K562 (cell line): ENCODE measurements around the gene LRMDA. TPM values are rescaled to one million over a fixed set of nuclear protein-coding genes. Genes with fewer than 3 reads are reported as not detected.

Source experiments
- ATAC-seq: fragments of 200-7000 bp; cut with Tn5 transposase; 3 replicates; pipeline ENCODE4 v1.9.1; 2020; ENCODE audit warnings: moderate library complexity
- BruUV-seq: library from RNA; stranded (reverse); fragments of 400-500 nt; replicated peaks from 2 replicates; lab custom pipeline; 2021; lab: Mats Ljungman, UMichigan
- CTCF ChIA-PET: fragments of 300-600 bp; formaldehyde crosslinking; extraction: SDS; loops from one replicate; lab custom pipeline; 2021; ENCODE audit warnings: low intra/inter-chr PET ratio; lab: Yijun Ruan, JAX
- POLR2A ChIA-PET: fragments of 300-600, 350-650 bp; sonication (Branson Sonifier 250); formaldehyde crosslinking; extraction: SDS; loops from one replicate; lab custom pipeline; 2021; ENCODE audit warnings: antibody characterized with exemption, inconsistent platforms; lab: Yijun Ruan, JAX
- DNase-seq, 4 experiments: peaks; one replicate each; pipeline versions ENCODE4 v3.0.0 to v3.0.0-alpha.2; 2011 to 2018; ENCODE audit warnings: low spot score in 3 of 4, mixed read lengths in 3 of 4; ENCODE audit errors: extremely low read depth in 1 of 4
- FAIRE-seq: peaks from 2 replicates; lab custom pipeline; 2011; peaks lifted over from hg19 to GRCh38; lab: Jason Lieb, UNC
- H2AFZ ChIP-seq: 2 replicates; pipeline ENCODE4 v1.6.0; 2011; ENCODE audit warnings: low read depth, low read length, control low read depth, inconsistent platforms
- H3K27ac ChIP-seq: fragments of 200-600 bp; 3 replicates; pipeline ENCODE4 v1.8.0; 2011; ENCODE audit warnings: low read depth, mild to moderate bottlenecking, control low read depth, inconsistent platforms, low read length, moderate library complexity, mixed read lengths; ENCODE audit errors: extremely low read depth
- H3K27me3 ChIP-seq, 2 experiments: fragments of 300-600 bp in 1 of 2; 2 replicates in 1 of 2; 3 replicates in 1 of 2; pipeline versions ENCODE4 v1.6.0 to v1.8.0; 2011; ENCODE audit warnings: inconsistent platforms in 2 of 2, low read length in 2 of 2, mild to moderate bottlenecking in 1 of 2, mixed read lengths in 1 of 2, moderate library complexity in 1 of 2; ENCODE audit not compliant: control insufficient read depth in 2 of 2, insufficient read depth in 2 of 2
- H3K36me3 ChIP-seq: fragments of 300-600 bp; 3 replicates; pipeline ENCODE4 v1.8.0; 2011; ENCODE audit warnings: mild to moderate bottlenecking, low read length, inconsistent platforms; ENCODE audit not compliant: control insufficient read depth, insufficient read depth
- H3K4me1 ChIP-seq, 2 experiments: fragments of 200-600 bp in 1 of 2; replicated peaks in 1 of 2; 2 replicates in 1 of 2; 3 replicates in 1 of 2; pipeline versions ENCODE4 v1.5.1 to v1.8.0; 2011; ENCODE audit warnings: inconsistent platforms in 2 of 2, low read length in 2 of 2, mild to moderate bottlenecking in 1 of 2, mixed read lengths in 1 of 2, moderate library complexity in 1 of 2; ENCODE audit not compliant: control insufficient read depth in 2 of 2, insufficient read depth in 2 of 2
- H3K4me2 ChIP-seq: 2 replicates; pipeline ENCODE4 v1.6.1; 2011; ENCODE audit warnings: low read length, control low read depth, inconsistent platforms, mixed read lengths; ENCODE audit not compliant: insufficient read depth
- H3K4me3 ChIP-seq: fragments of 200-600 bp; sonication (generic), shearing (Covaris generic); 2 replicates; pipeline ENCODE4 v1.5.1; 2016; ENCODE audit warnings: control low read depth, inconsistent platforms
- H3K79me2 ChIP-seq: fragments of 200-600 bp; 3 replicates; pipeline ENCODE4 v1.8.0; 2011; ENCODE audit warnings: low read length, inconsistent platforms; ENCODE audit not compliant: control insufficient read depth, insufficient read depth
- H3K9ac ChIP-seq, 2 experiments: 2 replicates each; pipeline versions ENCODE4 v1.6.0 to v1.6.1; 2011; ENCODE audit warnings: low read depth in 2 of 2, low read length in 2 of 2, control low read depth in 1 of 2, inconsistent platforms in 1 of 2, mild to moderate bottlenecking in 1 of 2, mixed read lengths in 1 of 2; ENCODE audit not compliant: insufficient read depth in 1 of 2
- H3K9me1 ChIP-seq: one replicate; pipeline ENCODE4 v1.6.0; 2011; ENCODE audit warnings: inconsistent platforms, mild to moderate bottlenecking, low read length, moderate library complexity; ENCODE audit not compliant: control insufficient read depth, insufficient read depth
- H3K9me3 ChIP-seq: replicated peaks from 2 replicates; pipeline ENCODE4 v1.5.1; 2011; ENCODE audit warnings: low read depth, low read length, inconsistent platforms; ENCODE audit not compliant: control insufficient read depth, insufficient read depth
- H4K20me1 ChIP-seq: replicated peaks from 2 replicates; pipeline ENCODE4 v1.6.1; 2011; ENCODE audit warnings: low read length, inconsistent platforms, mixed read lengths; ENCODE audit not compliant: control insufficient read depth, insufficient read depth
- ARID3B ChIP-seq: fragments of 250-450 bp; sonication (Bioruptor Pico); IDR thresholded peaks from 2 replicates; pipeline ENCODE4 v1.4.0; 2020; ENCODE audit warnings: borderline replicate concordance
- DPF2 ChIP-seq: fragments of 450-650 bp; IDR thresholded peaks from 2 replicates; pipeline ENCODE4 v1.6.1; 2016
- ETS1 ChIP-seq: conservative IDR thresholded peaks from 2 replicates; pipeline ENCODE4 v1.6.1; 2011; ENCODE audit warnings: low read depth, mild to moderate bottlenecking, low read length; ENCODE audit not compliant: control insufficient read depth
- EWSR1 ChIP-seq: fragments of 450-650 bp; IDR thresholded peaks from 2 replicates; pipeline ENCODE4 v1.6.1; 2018; ENCODE audit warnings: borderline replicate concordance, mild to moderate bottlenecking, low read depth, moderate library complexity; ENCODE audit not compliant: partially characterized antibody
- GTF2E2 ChIP-seq: fragments of 200-800 bp; sonication (Bioruptor generic); IDR thresholded peaks from 2 replicates; pipeline ENCODE4 v1.6.1; 2016; ENCODE audit warnings: missing genetic modification characterization, missing compliant biosample characterization
- HNRNPUL1 ChIP-seq: fragments of 200-400 bp; formaldehyde crosslinking; IDR thresholded peaks from 2 replicates; pipeline ENCODE4 v1.6.1; 2017; ENCODE audit warnings: low read length
- JUN ChIP-seq, 2 experiments: sonication (generic) in 1 of 2; formaldehyde crosslinking in 1 of 2; IDR thresholded peaks; 2 replicates each; pipeline versions ENCODE4 v1.6.1 to v1.8.0; 2012 to 2022; ENCODE audit warnings: borderline replicate concordance in 2 of 2, mild to moderate bottlenecking in 2 of 2, improper control_type of control experiment in 1 of 2, low read depth in 1 of 2, low read length in 1 of 2, missing genetic modification reagents in 1 of 2
- MNT ChIP-seq, 2 experiments: fragments of 450-650 bp; conservative IDR thresholded peaks; 2 replicates each; pipeline ENCODE4 v1.6.1; 2017; ENCODE audit warnings: mild to moderate bottlenecking in 2 of 2, moderate library complexity in 2 of 2
- RAD21 ChIP-seq, 2 experiments: fragments of 250-450 bp in 1 of 2; fragments of 450-650 bp in 1 of 2; sonication (Bioruptor Pico) in 1 of 2; formaldehyde crosslinking in 1 of 2; IDR thresholded peaks in 1 of 2; conservative IDR thresholded peaks in 1 of 2; 2 replicates each; pipeline versions ENCODE4 v1.4.0 to v1.8.0; 2020 to 2022; ENCODE audit warnings: mild to moderate bottlenecking in 2 of 2, moderate library complexity in 1 of 2
- ZNF655 ChIP-seq: fragments of 250-450 bp; sonication (Bioruptor Pico); IDR thresholded peaks from 2 replicates; pipeline ENCODE4 v1.5.0; 2021
- WGBS: fragments of 100-300 bp; shearing (Covaris generic); methylation state at CpG from one replicate; pipeline ENCODE4 v1.1.6; 2016; ENCODE audit warnings: low coverage, mixed read lengths; ENCODE audit not compliant: insufficient coverage; ENCODE audit errors: missing lambda C conversion rate; 5-methylcytosine and 5-hydroxymethylcytosine counted together
- in situ Hi-C: fragments of 300-500 bp; cut with MboI; formaldehyde crosslinking; loops from 4 replicates; pipeline ENCODE4 v1.15.0; 2018; ENCODE audit warnings: inconsistent platforms, mixed read lengths
- intact Hi-C: fragments of 100-400 bp; cut with micrococcal nuclease; formaldehyde crosslinking; loops from 2 replicates; pipeline ENCODE4 v1.14.2; 2022
- polyA plus RNA-seq, 8 experiments: library from polyadenylated mRNA; depleted of rRNA in 4 of 8; stranded (reverse) in 5 of 8; unstranded in 3 of 8; fragments of >200 nt; fragmentation: Nextera tagmentation in 2 of 8; fragmentation: Illumina TruSeq in 1 of 8; extraction: Ambion mirVana in 2 of 8; extraction: Trizol in 1 of 8; gene quantifications; 2 replicates each; pipeline versions ENCODE4 v1.2.1 to v1.2.3, GENCODE V29; 2011 to 2014; ENCODE audit warnings: inconsistent platforms in 1 of 8, missing spikeins in 1 of 8
- total RNA-seq, 7 experiments: library from RNA; depleted of rRNA in 6 of 7; stranded (reverse); fragments of >200 nt in 6 of 7; fragmentation: Illumina TruSeq in 2 of 7; extraction: Trizol in 2 of 7; gene quantifications; 2 replicates each; pipeline versions ENCODE4 v1.2.1 to v1.2.3, GENCODE V29; 2011 to 2021; ENCODE audit warnings: low replicate concordance in 1 of 7

LRMDA gene
- total and polyA plus RNA-seq, 9 of the 15 experiments (the other 6 are each of a cell fraction or from before 2014, with no cell fraction given), result 0.25 TPM; not detected in 8

GRCh38 chr10:76086761-76087639 lies 655.6 kb downstream of the LRMDA start (continued):
- TF ChIP-seq MNT (conservative IDR thresholded peaks at IDR 0.05), result no peak
- peak; percentile 16 to 35; a peak in 2 of 4 replicates for TF ChIP-seq RAD21 (CRISPR knock-in tag; conservative IDR thresholded peaks at IDR 0.05 in 1 of 2, IDR thresholded peaks at IDR 0.05 in 1 of 2)
- no peak for TF ChIP-seq EWSR1

GRCh38 chr10:76088008-76088407 lies 656.6 kb downstream of the LRMDA start:
- ATAC-seq (no peak), DNase-seq (no peak), FAIRE-seq (no peak)
- 2% methylated on average over 4 of the region's 4 CpGs for WGBS
- TF ChIP-seq HNRNPUL1 (no peak), DPF2 (no peak), GTF2E2 (tag) (no peak), ZNF655 (CRISPR knock-in tag) (no peak), JUN (IDR thresholded peaks at IDR 0.05; ENCODE audit: borderline replicate concordance, low read depth, low read length) (no peak), JUN (CRISPR knock-in tag; IDR thresholded peaks at IDR 0.05; ENCODE audit: borderline replicate concordance) (no peak), ARID3B (no peak), ETS1 (no peak)
- intact Hi-C loops, result no loop called here
- Histone ChIP-seq H3K79me2 (no peaks in the 10 kb centered on the region), H3K36me3 (no peaks in the 10 kb centered on the region), H3K9me1 (no peaks in the 10 kb centered on the region), H3K27ac (no peak overlapping the region), H3K4me3 (no peak overlapping the region), H3K4me1 (no peaks in the 10 kb centered on the region), H2AFZ (no peak overlapping the region), H3K9me3 (no peaks in the 10 kb centered on the region), H4K20me1 (no peaks in the 10 kb centered on the region), H3K4me2 (no peak overlapping the region), H3K9ac (no peak overlapping the region), H3K27me3 (no peaks in the 10 kb centered on the region)
- in situ Hi-C loops, result no loop called here
- CTCF ChIA-PET, result no interaction called here
- POLR2A ChIA-PET, result no interaction called here
- BruUV-seq, result no TSS peak
